Keratinocyte (primary cell): ENCODE measurements around the gene MGAM2. TPM values are rescaled to one million over a fixed set of nuclear protein-coding genes. Genes with fewer than 3 reads are reported as not detected.

Experiments
- DNase-seq: peaks from one replicate; pipeline ENCODE4 v3.0.0-alpha.2; 2011; ENCODE audit warnings: low read depth, missing footprints, low spot score
- FAIRE-seq: peaks from 2 replicates; lab custom pipeline; 2011; peaks lifted over from hg19 to GRCh38; lab: Jason Lieb, UNC
- H2AFZ ChIP-seq: 2 replicates; pipeline ENCODE4 v1.6.0; 2012; ENCODE audit warnings: low read length, control low read depth, inconsistent platforms; ENCODE audit not compliant: control insufficient read depth
- H3K27ac ChIP-seq: 2 replicates; pipeline ENCODE4 v1.5.1; 2011; ENCODE audit warnings: low read length; ENCODE audit not compliant: control insufficient read depth, insufficient read depth
- H3K27me3 ChIP-seq: 3 replicates; pipeline ENCODE4 v1.6.0; 2011; ENCODE audit warnings: low read length; ENCODE audit not compliant: control insufficient read depth, insufficient read depth; ENCODE audit errors: extremely low read depth
- H3K36me3 ChIP-seq, 2 experiments: 2 replicates in 1 of 2; 3 replicates in 1 of 2; pipeline ENCODE4 v1.5.1; 2011; ENCODE audit warnings: low read length in 2 of 2, mild to moderate bottlenecking in 1 of 2; ENCODE audit not compliant: control insufficient read depth in 2 of 2, insufficient read depth in 2 of 2; ENCODE audit errors: extremely low read depth in 1 of 2
- H3K4me1 ChIP-seq: 3 replicates; pipeline ENCODE4 v1.5.1; 2011; ENCODE audit warnings: low read length; ENCODE audit not compliant: control insufficient read depth, insufficient read depth; ENCODE audit errors: extremely low read depth
- H3K4me2 ChIP-seq: 3 replicates; pipeline ENCODE4 v1.6.0; 2011; ENCODE audit warnings: low read depth, low read length; ENCODE audit not compliant: control insufficient read depth, insufficient read depth; ENCODE audit errors: extremely low read depth
- H3K4me3 ChIP-seq, 3 experiments: fragments of 200-600 bp in 1 of 3; sonication (generic) in 1 of 3; 2 replicates in 2 of 3; 3 replicates in 1 of 3; pipeline ENCODE4 v1.5.1; 2011 to 2016; ENCODE audit warnings: low read length in 3 of 3, mild to moderate bottlenecking in 3 of 3, control low read depth in 2 of 3, inconsistent platforms in 1 of 3, low read depth in 1 of 3, mixed read lengths in 1 of 3, mixed run types in 1 of 3, moderate library complexity in 1 of 3; ENCODE audit not compliant: control insufficient read depth in 2 of 3, insufficient read depth in 2 of 3; ENCODE audit errors: extremely low read depth in 1 of 3
- H3K79me2 ChIP-seq: 2 replicates; pipeline ENCODE4 v1.6.0; 2012; ENCODE audit warnings: low read length; ENCODE audit not compliant: control insufficient read depth, insufficient read depth
- H3K9ac ChIP-seq: 3 replicates; pipeline ENCODE4 v1.6.0; 2011; ENCODE audit warnings: low read length; ENCODE audit not compliant: control insufficient read depth, insufficient read depth; ENCODE audit errors: extremely low read depth
- H3K9me1 ChIP-seq: 3 replicates; pipeline ENCODE4 v1.6.0; 2011; ENCODE audit warnings: low read length; ENCODE audit not compliant: control insufficient read depth, insufficient read depth; ENCODE audit errors: extremely low read depth
- H3K9me3 ChIP-seq: 2 replicates; pipeline ENCODE4 v1.5.1; 2012; ENCODE audit warnings: low read depth, low read length; ENCODE audit not compliant: control insufficient read depth
- H4K20me1 ChIP-seq: 3 replicates; pipeline ENCODE4 v1.6.0; 2011; ENCODE audit warnings: low read length; ENCODE audit not compliant: control insufficient read depth, insufficient read depth; ENCODE audit errors: extremely low read depth
- EZH2 ChIP-seq: IDR thresholded peaks from one replicate; pipeline ENCODE4 v1.6.1; 2012; ENCODE audit warnings: inconsistent platforms, mild to moderate bottlenecking, low read length, moderate library complexity
- dilution Hi-C: fragments of 300-500 bp; cut with MboI; formaldehyde crosslinking; loops from one replicate; pipeline ENCODE4 v1.7.0; 2020; ENCODE audit warnings: low sequenced_read_pairs; ENCODE audit not compliant: extremely low pct_ligation_motif_present
- polyA plus RNA-seq, 5 experiments: library from polyadenylated mRNA; depleted of rRNA in 3 of 5; stranded (reverse) in 3 of 5; stranded (forward) in 1 of 5; unstranded in 1 of 5; fragments of >200 nt; gene quantifications; 1 replicate in 1 of 5; 2 replicates in 3 of 5; 3 replicates in 1 of 5; pipeline versions ENCODE4 v1.2.1 to v1.2.3, GENCODE V29; 2011 to 2012; ENCODE audit warnings: missing spikeins in 2 of 5, low read depth in 1 of 5, low replicate concordance in 1 of 5
- TF ChIP-seq, protein P1 (sequence below), 3 experiments: IDR thresholded peaks in 1 of 3; conservative IDR thresholded peaks in 1 of 3; optimal IDR thresholded peaks in 1 of 3; 2 replicates in 2 of 3; 3 replicates in 1 of 3; pipeline versions ENCODE3 to v1.5.1; 2011; ENCODE audit warnings: low read length in 3 of 3, mild to moderate bottlenecking in 3 of 3, moderate library complexity in 2 of 3, control low read depth in 1 of 3, inconsistent platforms in 1 of 3; ENCODE audit not compliant: insufficient read depth in 2 of 3; ENCODE audit errors: extremely low read depth in 1 of 3

Gene MGAM2
- polyA plus RNA-seq, 1 donor (not counting 4 experiments of a cell fraction or from before 2014, with no cell fraction given) = 0.04 TPM

GRCh38 chr7:142181211-142181610 lies 69.7 kb downstream of the MGAM2 start:
- Histone ChIP-seq H3K4me1 (no peaks in the 10 kb centered on the region), H3K27ac (no peak overlapping the region), H3K4me2 (no peak overlapping the region), H4K20me1 (no peaks in the 10 kb centered on the region), H3K9ac (no peak overlapping the region), H3K79me2 (no peaks in the 10 kb centered on the region), H3K9me1 (no peaks in the 10 kb centered on the region), H3K27me3 (no peaks in the 10 kb centered on the region), H3K4me3 (no peak overlapping the region), H3K36me3 (no peaks in the 10 kb centered on the region), H2AFZ (no peak overlapping the region), H3K9me3 (no peaks in the 10 kb centered on the region)
- FAIRE-seq = no peak
- dilution Hi-C loops = no loop called here
- no peak for DNase-seq
- TF ChIP-seq, protein P1, sequence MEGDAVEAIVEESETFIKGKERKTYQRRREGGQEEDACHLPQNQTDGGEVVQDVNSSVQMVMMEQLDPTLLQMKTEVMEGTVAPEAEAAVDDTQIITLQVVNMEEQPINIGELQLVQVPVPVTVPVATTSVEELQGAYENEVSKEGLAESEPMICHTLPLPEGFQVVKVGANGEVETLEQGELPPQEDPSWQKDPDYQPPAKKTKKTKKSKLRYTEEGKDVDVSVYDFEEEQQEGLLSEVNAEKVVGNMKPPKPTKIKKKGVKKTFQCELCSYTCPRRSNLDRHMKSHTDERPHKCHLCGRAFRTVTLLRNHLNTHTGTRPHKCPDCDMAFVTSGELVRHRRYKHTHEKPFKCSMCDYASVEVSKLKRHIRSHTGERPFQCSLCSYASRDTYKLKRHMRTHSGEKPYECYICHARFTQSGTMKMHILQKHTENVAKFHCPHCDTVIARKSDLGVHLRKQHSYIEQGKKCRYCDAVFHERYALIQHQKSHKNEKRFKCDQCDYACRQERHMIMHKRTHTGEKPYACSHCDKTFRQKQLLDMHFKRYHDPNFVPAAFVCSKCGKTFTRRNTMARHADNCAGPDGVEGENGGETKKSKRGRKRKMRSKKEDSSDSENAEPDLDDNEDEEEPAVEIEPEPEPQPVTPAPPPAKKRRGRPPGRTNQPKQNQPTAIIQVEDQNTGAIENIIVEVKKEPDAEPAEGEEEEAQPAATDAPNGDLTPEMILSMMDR (optimal IDR thresholded peaks at IDR 0.05 in 1 of 3, IDR thresholded peaks at IDR 0.05 in 1 of 3, conservative IDR thresholded peaks at IDR 0.05 in 1 of 3; ENCODE audit: extremely low read depth in 1 of 3, insufficient read depth in 2 of 3, low read length in 3 of 3) = no peak
- TF ChIP-seq EZH2 = no peak

GRCh38 chr7:142181966-142182365 lies 70.4 kb downstream of the MGAM2 start:
- no peak for FAIRE-seq
- H3K9ac ChIP-seq = no peak overlapping the region
- no peak overlapping the region for H2AFZ ChIP-seq
- no peak overlapping the region for H3K27ac ChIP-seq
- H3K79me2 ChIP-seq = no peaks in the 10 kb centered on the region
- H3K4me2 ChIP-seq = no peak overlapping the region
- DNase-seq = no peak
- dilution Hi-C loops = no loop called here
- no peaks in the 10 kb centered on the region for H3K36me3 ChIP-seq
- H3K4me3 ChIP-seq = no peak overlapping the region
- H3K4me1 ChIP-seq = no peaks in the 10 kb centered on the region
- no peak for TF ChIP-seq EZH2
- TF ChIP-seq, protein P1 (optimal IDR thresholded peaks at IDR 0.05 in 1 of 3, IDR thresholded peaks at IDR 0.05 in 1 of 3, conservative IDR thresholded peaks at IDR 0.05 in 1 of 3; ENCODE audit: extremely low read depth in 1 of 3, insufficient read depth in 2 of 3, low read length in 3 of 3) = no peak
- H4K20me1 ChIP-seq = no peaks in the 10 kb centered on the region
- no peaks in the 10 kb centered on the region for H3K9me3 ChIP-seq
- no peaks in the 10 kb centered on the region for H3K9me1 ChIP-seq
- no peaks in the 10 kb centered on the region for H3K27me3 ChIP-seq
